NCI-H1694 (cell line): ENCODE measurements around the gene GREM2.

Experiments
- DNase-seq: peaks from one replicate; lab custom pipeline; 2025; lab: John Stamatoyannopoulos, UW

The GREM2 gene

DNA sequence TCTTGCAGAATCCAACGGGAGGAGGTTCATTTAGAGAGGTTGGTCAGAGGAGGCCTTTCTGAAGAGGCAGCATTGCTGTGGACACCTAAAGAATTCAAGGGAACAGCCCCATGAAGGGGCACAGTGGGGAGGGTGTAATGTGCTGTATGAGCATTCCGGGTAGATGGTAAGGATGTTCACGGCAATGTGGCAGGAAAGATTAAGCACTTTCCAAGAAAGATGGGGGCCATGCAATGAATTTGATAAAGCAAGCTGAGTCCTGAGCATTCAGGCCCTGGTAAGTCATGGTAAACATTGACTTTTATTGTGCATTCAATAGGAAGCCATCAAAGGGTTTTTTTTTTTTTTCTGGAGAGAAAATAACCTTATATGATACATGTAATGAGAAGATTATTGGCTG, 166.6 kb downstream of the GREM2 start:
- no peak for DNase-seq

DNA sequence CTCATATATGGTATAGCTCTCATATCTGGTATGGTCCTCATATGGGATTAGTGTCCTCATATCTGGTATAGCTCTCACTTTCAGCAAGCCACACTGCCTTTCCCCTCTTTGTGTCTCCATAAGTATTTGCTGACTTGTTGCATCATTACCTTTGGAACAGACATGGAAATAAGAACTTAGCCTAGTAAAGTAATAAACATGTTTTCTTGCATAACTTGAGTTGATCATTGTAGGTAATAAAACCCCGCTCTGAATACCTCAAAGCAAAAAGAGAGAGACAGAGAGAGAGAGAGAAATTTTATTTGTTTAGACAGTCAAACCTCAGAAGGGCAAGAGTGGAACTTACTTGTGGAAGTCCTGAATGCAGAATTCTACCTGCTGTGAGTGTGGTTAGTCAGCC, 170.3 kb downstream of the GREM2 start:
- DNase-seq = no peak
